Stimulated activated naive CD4-positive, alpha-beta T cell treated with Interleukin-2 at 50 U/mL for 16 hours (primary cell): ENCODE measurements around the gene ZFHX3.

Experiments used
- DNase-seq: peaks from one replicate; lab custom pipeline; 2025; lab: John Stamatoyannopoulos, UW

The ZFHX3 gene

DNA sequence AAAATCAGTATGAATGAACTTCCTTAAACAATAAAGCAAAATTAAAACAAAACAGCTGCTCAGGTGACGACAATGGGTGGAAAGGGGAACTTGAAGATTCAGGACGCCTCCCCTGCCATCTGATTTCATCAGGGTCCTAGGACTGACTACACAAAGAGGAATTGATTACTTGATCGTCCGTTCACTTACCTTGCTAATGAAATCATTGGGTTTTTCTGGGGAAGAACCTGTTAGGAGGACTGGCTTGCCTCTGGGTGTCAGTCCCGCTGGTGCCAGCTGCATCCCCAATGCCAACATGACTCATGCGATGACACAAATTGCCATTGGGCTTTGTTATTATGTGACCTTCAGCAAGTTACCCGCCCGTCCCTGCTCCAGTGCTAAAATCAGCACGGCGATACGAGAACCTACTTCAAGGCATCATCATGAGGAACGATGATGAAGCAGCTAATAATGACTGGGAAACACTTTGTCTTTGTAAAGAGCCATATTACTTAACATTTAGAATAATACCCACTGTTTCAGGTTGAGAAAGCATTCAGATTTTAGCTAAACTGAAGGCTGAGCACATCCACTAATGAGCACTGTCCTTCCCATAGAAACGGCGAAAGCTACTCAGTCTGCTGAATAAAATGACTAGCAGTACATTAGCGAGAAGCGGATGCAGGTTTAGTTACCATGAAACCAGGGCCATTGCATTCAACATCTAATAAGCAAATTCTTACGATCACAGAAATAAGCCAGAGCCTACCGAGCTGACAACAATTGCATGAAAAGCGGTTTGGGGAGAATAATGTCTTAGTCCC is 139.4 kb downstream of the ZFHX3 start:
- no peak for DNase-seq

DNA sequence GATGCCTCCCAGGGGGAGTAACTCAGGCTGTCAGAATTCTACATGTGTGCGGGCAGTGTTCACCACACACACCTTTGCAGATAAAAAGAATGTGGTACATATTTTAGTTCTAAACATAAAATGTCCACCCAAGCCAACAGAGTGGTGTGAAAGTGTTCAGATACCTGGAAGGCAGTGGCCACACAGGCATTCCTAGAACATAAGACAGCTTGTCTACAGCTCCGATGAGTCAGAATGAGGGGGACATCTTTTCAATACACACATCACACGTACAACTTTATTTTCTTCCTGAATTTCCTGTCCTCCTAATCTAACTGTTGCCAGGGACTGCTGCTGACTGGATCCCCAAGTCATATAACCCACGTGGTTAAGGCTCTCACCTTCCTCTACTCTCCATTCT is 142.3 kb downstream of the ZFHX3 start:
- DNase-seq: no peak

DNA sequence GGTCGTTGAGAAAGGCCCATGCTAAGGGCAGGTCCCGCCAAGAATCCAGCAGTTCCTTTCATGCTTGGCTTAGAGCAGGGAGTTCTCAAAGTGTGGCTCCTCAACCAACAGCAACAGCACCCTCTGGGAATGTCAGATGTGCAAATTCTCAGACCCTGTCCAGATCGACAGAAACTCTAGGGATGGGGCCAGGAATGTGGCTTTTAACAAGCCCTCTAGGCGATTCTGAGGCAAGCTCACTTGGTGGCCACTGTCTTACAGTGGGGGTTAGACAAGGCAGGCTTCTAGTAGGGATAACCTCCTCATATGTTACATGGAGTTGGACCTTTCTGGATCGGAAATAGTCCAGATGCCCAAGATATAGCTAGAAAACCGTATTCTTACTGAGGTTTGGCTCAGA is 144.8 kb downstream of the ZFHX3 start:
- no peak for DNase-seq

- no peak for DNase-seq
These were observed 145.7 kb downstream of the ZFHX3 start for GRCh38 chr16:72902206-72902605.

- no peak for DNase-seq
These were observed 146.8 kb downstream of the ZFHX3 start for GRCh38 chr16:72901000-72901627.

DNA sequence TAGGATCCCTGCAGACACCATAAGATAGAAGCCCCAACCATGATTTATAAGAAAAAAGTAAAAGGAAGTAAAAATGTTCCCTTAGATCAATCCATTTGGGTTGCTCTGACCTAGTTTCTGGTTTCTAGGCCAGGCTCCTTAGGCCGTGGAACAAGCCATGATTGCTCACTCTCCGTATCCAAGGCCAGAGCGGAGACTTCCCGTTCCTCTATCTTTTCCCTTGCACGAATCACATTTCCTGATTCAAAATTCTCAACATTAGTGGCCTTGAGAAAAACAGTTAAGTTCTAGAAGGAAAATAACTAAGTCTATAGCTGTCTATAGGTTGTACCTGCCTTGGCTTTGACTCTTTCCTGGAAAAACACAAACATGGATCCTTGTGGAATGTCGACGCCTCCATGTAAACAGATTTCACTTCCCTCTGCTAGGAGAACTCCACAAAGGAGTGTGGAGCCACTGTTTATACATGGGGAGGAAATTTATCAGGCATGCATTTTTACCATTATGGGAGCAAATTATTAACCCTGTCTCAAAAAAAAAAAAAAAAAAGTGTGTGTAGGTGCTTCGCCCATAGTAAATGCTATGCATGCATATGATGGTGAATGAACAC is 149.6 kb downstream of the ZFHX3 start:
- DNase-seq: no peak

GRCh38 chr16:72897707-72898106 is 150.2 kb downstream of the ZFHX3 start:
- no peak for DNase-seq

DNA sequence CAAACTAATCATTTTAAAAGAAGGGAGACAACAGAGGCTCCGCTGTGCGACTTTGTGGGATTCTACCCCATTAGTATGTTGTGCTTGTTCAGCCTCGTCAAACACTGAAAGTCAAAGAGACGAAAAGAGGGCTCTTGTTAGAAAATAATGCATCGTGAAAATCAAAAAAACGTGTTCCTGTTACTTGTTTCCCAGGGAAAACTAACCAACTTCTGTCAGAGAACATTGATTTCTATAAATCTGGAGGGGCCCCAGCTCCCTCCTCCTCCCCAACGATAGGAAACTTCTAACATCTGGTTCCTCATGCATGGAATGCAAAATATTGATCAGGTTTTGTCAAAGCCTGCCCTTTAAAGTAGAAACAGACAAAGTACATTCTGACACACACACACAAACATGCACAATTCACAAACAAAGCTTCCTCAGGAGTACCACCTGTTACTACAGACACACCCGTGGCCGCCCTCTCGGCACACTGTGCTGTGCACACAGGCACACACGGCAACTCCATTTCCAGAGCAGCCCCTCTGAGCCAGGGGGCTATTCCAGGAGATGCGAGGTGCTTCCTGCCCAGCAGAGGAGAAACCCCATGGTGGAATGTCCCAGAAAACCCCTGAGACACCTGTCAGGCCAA is 151.3 kb downstream of the ZFHX3 start:
- no peak for DNase-seq

DNA sequence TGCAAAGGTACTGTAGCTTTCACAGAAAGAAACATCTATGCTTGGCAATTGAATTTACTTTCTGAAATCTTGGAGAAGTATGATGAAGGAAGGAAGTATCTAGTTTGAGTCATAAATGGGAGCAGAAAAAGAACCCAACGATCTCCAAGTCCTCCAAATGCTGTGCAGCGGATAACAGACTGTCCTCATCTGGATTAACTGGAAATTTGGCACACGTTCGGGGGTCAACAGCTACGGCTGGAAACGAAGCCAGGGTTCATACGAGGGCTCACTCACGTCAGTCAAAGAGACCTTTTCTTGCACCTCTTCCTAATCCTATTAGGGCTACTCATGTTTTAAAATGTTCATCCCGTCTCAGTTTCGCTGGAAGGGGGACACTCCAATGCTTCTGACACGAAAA is 152.0 kb downstream of the ZFHX3 start:
- DNase-seq: no peak

- DNase-seq: no peak
These were observed 153.4 kb downstream of the ZFHX3 start for GRCh38 chr16:72894293-72895151.

DNA sequence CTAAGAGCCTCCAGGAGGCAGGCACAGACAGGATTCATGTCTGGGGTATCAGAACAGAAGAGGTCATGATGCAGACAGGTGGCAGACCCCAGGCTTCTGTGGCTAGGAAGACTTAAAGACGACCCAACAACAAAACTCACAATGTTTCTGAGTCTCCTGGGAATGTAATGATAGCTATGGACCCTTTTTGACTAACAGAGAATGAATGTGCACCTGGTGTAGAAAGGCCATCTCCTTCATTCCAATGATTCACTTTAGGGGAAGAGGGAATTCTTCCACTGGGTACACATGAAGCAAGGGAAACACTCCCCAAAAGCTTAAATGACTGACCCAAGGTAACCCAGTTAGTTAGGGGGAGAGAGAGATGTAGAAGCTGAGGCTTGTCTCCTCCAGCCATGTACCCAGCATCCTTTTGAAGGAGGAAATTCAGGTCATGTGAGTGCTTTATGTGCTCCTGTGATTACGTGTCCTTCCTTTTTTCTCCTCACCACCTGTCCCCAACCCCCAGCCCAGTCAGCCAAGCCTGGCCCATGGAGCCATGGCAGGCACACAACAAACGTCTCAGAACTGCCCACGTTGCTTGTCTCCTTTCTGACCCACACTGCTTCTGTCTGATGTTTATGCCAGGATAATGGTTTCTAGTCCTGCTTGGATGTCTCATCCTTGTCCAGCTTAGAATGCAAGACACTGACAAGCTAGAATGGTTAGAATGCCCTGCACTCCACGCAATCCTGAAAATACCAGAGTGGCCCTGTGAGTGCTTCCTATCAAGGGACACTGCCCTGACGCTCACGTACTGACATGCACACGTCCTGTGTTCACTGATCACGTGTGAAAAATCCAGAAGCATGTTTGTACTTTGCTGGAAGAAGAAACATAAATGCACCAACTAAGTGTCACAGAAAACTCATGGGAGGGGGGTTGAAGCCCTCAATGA is 156.4 kb downstream of the ZFHX3 start:
- DNase-seq: no peak

DNA sequence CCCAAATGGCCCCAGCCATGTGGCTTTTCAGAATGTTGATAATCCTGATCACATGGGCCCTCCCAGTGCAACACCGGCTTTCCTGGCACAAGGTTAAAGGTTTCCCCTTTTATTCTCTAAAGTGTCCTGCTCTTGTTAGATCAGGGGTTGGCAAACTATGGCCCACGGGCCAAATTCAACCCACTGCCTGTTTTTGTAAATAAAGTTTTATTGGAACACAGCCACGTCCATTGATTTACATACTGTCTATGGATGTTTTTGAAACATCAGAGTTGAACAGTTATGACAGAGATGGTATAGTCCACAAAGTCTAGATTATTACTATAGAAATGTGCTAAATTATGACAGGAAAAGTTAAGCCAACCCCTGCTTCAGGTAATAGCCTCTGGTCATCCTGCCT is 157.3 kb downstream of the ZFHX3 start:
- no peak for DNase-seq

DNA sequence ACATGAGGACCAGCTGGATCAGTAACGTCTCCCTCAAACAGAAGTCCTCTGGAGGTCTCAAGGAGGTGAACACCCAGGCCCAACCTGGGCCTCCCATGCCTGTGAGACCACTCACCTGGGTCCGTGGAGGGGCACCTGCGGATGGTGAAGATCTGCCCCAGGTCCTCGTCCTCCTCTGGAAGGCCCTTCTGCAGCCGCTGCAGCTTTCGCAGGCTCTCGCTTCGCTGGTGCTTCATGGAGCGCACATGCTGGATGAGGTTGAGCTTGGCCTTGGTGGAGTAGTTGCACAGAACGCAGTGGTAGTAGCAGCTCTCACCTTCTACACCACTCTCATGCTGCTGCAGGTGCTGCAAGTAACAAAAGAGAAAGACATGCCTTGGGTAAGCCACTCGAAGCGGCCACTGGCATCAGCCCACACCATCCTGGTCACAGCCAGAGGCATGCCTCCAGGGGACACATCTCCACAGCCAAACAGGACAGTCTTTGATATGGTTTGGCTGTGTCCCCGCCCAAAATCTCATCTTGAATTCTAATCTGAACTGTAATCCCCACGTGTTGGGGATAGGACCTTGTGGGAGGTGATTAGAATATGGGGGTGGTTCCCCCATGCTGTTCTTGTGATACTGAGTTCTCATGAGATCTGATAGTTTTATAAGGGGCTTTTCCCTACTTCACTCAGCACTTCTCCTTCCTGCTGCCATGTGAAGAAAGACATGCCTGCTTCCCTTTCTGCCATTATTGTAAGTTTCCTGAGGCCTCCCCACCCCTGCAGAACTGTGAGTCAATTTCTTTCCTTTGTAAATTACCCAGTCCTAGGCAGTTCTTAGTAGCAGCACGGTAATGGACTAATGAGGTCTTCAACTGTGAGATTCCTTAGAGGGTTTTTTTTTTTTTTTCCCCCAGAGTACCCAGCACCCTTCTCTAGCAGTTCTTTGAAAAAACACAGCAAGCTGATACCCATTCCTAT is 158.0 kb downstream of the ZFHX3 start:
- DNase-seq: no peak

DNA sequence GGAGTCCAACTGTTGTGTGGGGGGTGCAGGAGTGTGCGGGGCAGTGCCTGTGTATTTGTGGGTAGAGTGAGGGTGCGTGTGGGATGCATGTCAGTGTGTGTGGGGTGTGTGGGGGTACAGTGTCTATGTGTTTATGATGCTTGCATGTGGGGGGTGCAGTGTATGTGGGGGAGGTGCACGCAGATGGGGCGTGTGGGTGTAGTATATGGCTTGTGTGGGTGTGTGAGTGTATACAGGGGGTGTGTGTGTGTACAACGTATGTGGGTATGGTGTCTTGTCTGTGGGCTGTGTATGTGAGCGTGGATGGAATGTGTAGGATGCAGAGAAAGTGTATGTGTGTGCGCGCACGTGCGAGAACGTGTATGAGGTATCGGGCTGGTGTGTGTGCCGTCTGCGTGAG is 160.4 kb downstream of the ZFHX3 start:
- no peak for DNase-seq

- no peak for DNase-seq
These were observed 161.5 kb downstream of the ZFHX3 start for GRCh38 chr16:72886346-72886974.

DNA sequence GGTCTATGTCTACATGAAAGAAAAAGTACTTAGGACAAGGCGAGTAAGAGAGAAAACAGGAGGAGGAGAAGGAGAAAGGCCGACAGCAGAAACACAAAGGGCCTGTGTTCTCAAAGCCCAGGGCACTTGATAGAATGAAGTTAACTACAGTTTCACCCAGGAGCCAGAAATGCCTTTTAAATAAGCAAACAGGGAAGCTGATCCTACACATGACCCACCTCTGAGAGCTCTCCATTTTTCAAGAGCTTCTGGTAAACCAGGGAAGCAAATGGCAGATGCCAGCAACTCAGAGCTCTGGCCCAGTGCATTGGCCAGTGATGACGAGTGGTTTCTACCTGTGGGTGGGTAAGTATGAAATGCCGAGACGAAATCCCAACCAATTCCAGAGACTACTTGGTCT is 163.4 kb downstream of the ZFHX3 start:
- no peak for DNase-seq

- no peak for DNase-seq
These were observed 163.9 kb downstream of the ZFHX3 start for GRCh38 chr16:72884037-72884436.

DNA sequence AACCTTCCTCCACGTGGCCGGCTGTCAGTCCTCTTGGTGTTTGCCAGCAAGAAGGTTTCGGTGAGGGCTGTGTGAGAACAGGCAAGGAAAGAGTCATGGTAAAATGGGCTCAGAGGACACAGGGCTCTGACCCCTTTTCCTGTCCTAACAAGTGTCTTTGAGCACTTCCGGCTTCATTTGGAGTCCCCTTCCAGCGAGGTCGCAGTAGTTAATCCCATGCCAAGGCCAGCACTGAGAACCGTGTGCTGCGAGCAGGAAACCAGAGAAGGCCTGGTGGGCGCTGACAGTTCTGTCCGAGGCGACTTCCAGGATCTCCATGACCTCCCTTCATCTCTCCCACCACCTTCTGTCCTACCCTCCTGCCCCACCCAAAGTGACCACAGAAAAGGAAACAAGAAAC is 168.1 kb downstream of the ZFHX3 start:
- DNase-seq: no peak
